ENCODE data around the gene AP3S1.

AP3S1 gene

DNA sequence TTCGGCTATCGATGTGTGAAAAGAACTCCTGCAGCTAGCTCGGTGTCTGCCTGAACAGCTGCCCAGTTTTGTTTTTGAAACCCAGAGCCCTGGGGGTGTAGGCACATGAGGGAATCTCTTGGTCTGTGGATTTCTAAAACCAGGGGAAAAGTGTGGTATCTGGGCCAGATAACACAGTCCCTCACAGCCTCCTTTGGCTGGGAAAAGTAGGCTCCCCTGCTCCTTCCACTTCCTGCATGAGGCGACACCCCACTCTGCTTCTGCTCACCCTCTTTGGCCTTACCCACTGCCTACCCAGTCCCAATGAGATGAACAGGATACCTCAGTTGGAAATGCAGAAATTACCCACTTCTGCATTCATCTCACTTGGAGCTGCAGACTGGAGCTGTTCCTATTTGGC is 15.8 kb upstream of the AP3S1 start:
- no peak for DNase-seq

DNA sequence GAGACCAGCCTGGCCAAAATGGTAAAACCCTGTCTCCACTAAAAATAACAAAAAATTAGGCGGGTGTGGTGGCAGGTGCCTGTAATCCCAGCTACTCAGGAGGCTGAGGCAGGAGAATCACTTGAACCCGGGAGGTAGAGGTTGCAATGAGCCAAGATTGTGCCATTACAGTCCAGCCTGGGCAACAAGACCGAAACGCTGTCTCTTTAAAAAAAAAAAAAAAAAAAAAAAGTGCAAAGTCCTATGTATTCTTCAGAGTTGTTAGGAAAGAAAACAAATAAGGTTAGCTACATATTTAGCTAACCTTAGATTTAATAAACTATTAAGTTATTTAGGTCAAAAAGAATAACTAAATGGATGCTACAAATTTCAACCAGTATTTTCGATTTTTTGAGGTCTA is 11.8 kb upstream of the AP3S1 start:
- DNase-seq = no peak

GRCh38 chr5:115831163-115831768 is 10.5 kb upstream of the AP3S1 start:
- no peak for DNase-seq

- no peak for DNase-seq
These were observed 6.3 kb upstream of the AP3S1 start for GRCh38 chr5:115835481-115835880.

DNA sequence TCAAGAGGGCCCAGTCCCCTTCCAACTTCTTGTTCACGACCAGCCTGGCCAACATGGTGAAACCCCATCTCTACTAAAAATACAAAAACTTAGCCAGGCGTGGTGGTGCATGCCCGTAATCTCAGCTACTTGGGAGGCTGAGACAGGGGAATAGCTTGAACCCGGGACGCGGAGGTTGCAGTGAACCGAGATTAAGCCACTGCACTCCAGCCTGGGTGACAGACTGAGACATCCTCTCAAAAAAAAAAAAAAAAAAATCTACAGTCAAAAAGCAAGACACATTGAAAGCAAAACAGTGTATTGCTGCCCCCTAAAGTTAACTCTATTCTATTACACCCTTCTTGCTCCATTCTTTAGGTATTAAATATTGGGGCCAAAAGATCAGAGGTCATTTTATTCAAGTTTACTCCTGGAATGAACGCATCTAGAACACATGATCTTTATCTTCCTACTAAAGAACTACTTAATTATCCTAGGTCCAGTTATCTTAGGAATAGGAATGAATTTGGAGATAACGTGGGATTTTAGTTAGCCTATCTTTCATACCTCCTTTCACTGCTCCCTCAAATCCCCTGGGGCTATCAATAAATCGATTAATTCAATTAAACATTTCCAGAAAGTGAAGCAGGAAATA is 2.7 kb upstream of the AP3S1 start:
- no peak for DNase-seq

- DNase-seq = no peak
These were observed 862 bp upstream of the AP3S1 start for GRCh38 chr5:115840873-115841272.

- no peak for DNase-seq
These were observed 577 bp downstream of the AP3S1 start for GRCh38 chr5:115842089-115842935.

GRCh38 chr5:115842952-115843351 is 1.2 kb downstream of the AP3S1 start:
- no peak for DNase-seq

GRCh38 chr5:115843444-115844130 is 1.9 kb downstream of the AP3S1 start:
- DNase-seq = no peak

GRCh38 chr5:115844321-115844817 is 2.6 kb downstream of the AP3S1 start:
- no peak for DNase-seq

DNA sequence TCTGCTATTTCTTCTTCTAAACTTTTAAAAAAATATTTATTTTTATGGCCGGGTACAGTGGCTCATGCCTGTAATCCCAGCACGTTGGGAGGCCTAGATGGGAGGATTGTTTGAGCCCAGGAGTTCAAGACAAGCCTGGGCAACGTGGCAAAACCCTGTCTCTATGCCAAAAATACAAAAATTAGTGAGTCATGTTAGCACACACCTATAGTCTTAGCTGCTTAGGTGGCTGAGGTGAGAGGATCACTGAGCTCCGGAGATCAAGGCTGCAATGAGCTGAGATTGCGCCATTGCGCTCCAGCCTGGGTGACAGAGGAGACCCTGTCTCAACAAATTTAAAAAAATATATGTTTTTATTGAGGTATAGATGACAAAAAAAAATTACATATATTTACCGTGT is 5.6 kb downstream of the AP3S1 start:
- DNase-seq = no peak

DNA sequence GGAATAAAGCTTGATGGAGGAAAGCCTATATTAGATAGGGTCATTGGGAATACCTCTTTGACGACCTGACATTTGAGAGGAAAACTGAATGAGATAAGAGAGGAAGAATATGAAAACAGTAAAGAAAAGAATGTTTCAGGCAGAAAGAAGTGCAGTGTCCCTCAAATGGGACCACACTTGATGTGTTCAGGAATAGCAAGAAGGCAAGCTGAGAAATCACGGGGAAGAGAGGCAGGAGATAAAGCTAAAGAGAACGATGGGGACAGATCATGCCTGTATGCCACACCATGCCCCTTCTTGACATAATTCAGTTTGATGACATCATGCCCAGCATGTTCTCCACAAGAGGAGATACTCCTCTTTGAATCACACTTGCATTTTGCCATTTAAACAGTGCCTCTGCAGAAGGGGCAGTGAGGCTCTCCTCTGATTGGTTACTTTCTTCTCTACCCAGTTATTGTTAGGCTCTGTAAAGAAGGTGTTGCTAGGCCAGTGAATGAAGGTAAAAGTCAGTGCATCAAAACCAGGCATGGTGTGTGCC is 7.6 kb downstream of the AP3S1 start:
- DNase-seq = no peak

DNA sequence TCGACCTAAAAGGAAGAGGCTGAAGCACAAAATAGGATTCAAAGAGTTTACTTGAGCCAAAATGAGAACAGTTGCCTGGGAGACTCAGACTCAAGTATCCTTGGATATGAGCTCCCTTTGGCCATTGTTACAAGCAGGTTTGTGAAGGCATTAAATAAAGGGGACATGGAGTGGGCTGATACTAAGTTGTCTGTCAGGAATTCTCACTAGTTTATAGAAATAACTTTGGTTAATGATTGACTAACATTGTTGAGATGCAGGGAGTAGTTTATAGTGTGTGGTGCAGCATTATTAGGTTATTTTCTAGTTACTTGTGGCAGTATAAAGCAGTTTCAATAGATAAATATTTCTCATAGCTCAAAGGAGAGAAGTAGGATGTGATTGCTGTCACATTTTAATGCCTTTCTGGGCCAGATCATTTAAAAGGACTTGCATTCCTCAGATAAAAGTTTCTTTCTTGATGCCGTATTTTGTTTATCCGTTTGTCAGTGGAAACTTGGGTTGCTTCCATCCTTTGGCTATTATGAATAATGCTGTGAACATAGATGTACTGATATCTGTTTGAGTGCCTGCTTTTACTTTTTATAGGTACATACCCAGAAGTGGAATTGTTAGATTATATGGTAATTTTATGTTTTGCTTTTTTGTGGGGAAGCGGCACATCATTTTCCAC is 9.1 kb downstream of the AP3S1 start:
- DNase-seq = no peak

DNA sequence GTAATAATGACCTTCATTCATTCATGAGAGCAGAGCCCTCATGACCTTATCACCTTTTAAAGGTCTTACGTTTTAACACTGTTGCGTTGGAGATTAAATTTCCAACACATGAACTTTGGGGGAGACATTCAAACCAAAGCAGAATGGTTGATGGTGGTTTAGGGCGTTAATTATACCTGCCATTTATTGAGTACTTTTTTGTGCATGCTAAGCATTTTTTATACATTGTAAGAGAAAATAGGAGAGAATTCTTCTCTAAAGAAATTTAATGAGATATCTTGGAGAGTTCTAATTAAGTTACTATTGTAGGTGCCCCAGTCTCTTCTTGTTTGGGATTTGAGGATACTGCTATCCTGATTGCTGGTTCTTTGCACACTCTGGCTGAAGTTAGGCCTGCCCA is 12.4 kb downstream of the AP3S1 start:
- no peak for DNase-seq

DNA sequence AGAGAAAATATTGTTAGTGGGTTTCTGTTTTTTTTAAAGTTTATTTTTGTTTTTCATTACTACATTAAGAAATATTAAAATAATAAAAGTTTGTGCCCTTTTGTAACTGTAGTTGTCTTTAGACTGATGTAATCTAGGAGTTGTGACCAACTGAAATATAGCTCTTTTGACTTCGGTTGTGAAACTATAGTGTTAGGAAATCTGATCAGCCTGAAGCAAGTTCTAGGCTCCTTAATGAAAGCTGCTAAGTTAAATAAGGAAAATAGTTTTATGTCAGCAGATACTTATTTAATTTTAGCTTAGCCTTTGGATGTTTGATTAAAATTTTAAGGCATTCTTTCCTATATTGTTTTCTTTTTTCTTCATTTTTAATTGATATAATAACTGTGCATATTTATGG is 14.2 kb downstream of the AP3S1 start:
- no peak for DNase-seq

DNA sequence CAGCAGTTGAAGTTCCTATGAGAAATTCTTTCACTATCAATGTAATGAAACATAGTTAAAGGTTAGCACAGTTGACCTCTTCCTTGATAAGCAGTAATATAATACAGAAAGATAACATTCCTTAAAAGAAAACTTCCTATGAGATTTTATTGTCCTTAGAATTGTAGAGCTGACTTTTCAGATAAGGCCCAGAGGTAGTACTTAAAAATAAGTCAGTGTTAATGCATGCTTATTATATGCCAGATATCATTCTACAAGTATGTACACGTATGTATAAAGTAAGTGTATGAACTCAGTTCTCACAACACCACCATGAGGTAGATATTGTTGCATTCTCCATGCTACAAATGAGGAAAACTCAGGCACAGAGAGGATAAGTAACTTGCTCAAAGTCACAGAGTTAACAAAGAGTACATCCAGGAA is 15.3 kb downstream of the AP3S1 start:
- DNase-seq = no peak

GRCh38 chr5:115857626-115858349 is 16.1 kb downstream of the AP3S1 start:
- DNase-seq = no peak

DNA sequence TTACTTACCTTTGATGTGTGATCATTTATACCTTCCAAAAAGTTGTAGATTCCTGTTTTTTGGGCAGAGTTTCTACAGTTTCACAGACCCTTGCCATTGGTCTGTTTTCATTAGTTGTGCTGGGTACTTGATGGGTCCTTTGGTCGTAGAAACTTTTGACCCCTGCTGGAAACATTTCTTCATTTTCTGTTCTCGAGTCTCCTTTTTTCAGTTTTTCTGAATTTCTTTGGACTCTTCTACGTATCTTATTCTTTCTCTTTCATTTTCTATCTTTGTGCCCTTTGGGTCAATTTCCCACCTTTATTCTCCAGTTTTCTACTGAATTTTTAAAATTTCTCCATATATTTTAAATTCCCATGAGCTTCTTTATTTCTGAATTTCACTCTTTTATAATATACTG is 16.7 kb downstream of the AP3S1 start:
- DNase-seq = no peak

GRCh38 chr5:115859378-115859777 is 17.6 kb downstream of the AP3S1 start:
- DNase-seq = no peak

- no peak for DNase-seq
These were observed 27.6 kb downstream of the AP3S1 start for GRCh38 chr5:115869256-115869795.

DNA sequence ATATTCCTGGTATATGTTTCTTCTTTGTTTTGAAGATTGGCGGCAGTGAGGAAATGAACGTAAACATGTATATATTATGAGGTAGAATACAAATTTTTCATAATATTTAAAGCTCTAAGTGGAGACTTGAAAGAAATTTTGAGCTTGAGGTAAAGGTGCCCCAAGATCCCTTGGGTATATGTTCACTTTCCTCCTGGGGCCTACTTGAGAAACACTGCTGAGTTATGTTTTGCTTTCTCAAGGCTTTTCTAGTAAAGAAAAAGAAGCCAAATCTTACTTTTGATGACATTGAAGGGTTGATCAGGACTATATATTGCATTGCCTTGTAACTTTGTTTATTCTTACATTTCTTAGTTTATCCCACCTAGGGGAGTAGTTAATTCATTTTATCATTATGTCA is 30.7 kb downstream of the AP3S1 start:
- DNase-seq = no peak
